AG04449 (cell line): ENCODE measurements around the gene VCP.
"Not testable (repeated sequence)": the region's sequence is repeated elsewhere in the genome, so short reads cannot be mapped to it uniquely, and the experiment has no call there.

Experiments used
- CTCF ChIA-PET: fragments of 350-600 bp; formaldehyde crosslinking; extraction: SDS; loops from one replicate; lab custom pipeline; 2021; ENCODE audit warnings: antibody characterized with exemption; lab: Yijun Ruan, JAX
- POLR2A ChIA-PET: fragments of 400-600, 350-600 bp; formaldehyde crosslinking; extraction: SDS; loops from one replicate; lab custom pipeline; 2020; ENCODE audit warnings: antibody characterized with exemption, inconsistent platforms; lab: Yijun Ruan, JAX
- DNase-seq: peaks from one replicate; pipeline ENCODE4 v3.0.0-alpha.2; 2010; ENCODE audit warnings: low read depth, low spot score
- H3K4me3 ChIP-seq: 2 replicates; pipeline ENCODE4 v1.5.1; 2011; ENCODE audit warnings: low read depth, mild to moderate bottlenecking, control low read depth, low read length
- TF ChIP-seq, protein P1 (sequence below): IDR thresholded peaks from one replicate; pipeline ENCODE4 v1.5.1; 2011; ENCODE audit warnings: mild to moderate bottlenecking, moderate library complexity, low read length, control low read depth, inconsistent platforms; ENCODE audit not compliant: insufficient read depth; ENCODE audit errors: missing control alignments

Gene VCP

DNA sequence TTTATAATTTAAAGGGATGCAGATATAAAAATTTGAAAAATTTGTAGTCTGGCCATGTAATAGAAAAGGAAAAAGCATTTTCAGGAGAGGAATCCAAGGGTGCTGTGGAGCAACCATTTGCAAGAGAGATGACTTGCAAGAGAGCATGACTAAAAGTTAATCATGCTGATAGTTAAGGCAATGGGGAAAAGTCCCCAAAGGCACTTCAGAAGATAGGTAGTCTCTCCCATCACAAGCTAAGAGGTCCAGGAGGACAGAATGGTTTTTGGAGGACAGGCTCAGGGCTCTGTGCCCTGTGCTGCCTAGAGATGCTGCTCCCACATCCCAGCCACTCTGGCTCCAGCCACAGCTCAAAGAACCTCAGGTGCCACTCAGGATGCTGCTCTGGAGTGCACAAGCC, 44.1 kb downstream of the VCP start:
- TF ChIP-seq, protein P1, sequence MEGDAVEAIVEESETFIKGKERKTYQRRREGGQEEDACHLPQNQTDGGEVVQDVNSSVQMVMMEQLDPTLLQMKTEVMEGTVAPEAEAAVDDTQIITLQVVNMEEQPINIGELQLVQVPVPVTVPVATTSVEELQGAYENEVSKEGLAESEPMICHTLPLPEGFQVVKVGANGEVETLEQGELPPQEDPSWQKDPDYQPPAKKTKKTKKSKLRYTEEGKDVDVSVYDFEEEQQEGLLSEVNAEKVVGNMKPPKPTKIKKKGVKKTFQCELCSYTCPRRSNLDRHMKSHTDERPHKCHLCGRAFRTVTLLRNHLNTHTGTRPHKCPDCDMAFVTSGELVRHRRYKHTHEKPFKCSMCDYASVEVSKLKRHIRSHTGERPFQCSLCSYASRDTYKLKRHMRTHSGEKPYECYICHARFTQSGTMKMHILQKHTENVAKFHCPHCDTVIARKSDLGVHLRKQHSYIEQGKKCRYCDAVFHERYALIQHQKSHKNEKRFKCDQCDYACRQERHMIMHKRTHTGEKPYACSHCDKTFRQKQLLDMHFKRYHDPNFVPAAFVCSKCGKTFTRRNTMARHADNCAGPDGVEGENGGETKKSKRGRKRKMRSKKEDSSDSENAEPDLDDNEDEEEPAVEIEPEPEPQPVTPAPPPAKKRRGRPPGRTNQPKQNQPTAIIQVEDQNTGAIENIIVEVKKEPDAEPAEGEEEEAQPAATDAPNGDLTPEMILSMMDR, result no peak
- no peak overlapping the region for H3K4me3 ChIP-seq
- DNase-seq, result no peak
- ChIA-PET CTCF (interaction anchor here (0.8 to 1.4 kb wide), 4 partner anchors 13 to 75 kb away, joined by 3 to 5 read pairs (median 4); a partner anchor contains a TSS), POLR2A (no interaction called here)

DNA sequence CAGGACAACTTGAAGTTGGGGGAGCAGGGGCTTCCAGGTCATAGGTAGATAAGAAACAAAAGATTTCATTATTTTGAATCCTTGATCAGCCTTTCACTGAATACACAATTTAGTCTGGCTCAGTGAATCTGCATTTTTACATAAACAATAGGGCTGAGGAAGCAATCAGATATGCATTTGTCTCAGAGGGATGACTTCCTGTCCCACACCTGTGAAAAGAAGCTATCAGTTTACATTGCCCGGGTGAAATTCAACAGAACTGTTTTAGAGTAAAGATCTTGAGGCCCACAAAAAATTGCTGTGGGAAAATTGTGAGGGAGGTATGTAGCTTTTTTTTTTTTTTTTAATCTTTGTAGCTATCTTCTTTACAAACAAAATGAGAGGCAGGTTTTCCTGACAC, 44.6 kb downstream of the VCP start:
- DNase-seq, result no peak

DNA sequence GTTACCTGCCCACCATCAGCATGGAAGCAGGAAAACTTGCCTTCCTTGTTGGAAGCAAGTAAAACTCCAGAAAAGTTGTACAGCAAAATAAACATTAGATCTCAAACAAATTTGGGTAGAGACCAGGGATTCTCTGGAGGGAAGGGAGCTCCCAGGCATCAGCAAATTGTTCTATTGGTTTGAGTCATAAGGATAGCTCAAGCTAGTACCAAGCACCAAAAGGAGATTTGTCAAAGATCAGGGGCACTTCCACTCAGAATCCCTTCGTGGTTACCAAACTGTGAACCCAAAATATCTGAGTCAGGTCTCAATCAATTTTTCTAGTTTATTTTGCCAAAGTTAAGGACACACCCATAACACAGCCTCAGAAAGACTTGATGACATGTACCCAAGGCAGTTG, 45.1 kb downstream of the VCP start:
- CTCF ChIA-PET, result interaction anchor here (0.8 to 1.4 kb wide), 4 partner anchors 8 to 33 kb away, joined by 3 to 5 read pairs (median 4); no protein-coding TSS in a partner anchor
- no peak overlapping the region for H3K4me3 ChIP-seq
- TF ChIP-seq, protein P1, result no peak
- POLR2A ChIA-PET, result no interaction called here
- no peak for DNase-seq

More for the DNA sequence above, 44.6 kb downstream of the VCP start:
- no peak overlapping the region for H3K4me3 ChIP-seq
- ChIA-PET POLR2A (no interaction called here), CTCF (interaction anchor here (0.8 to 1.4 kb wide), 4 partner anchors 8 to 23 kb away, joined by 3 to 5 read pairs (median 4); a partner anchor contains a TSS)
- TF ChIP-seq, protein P1, result no peak

DNA sequence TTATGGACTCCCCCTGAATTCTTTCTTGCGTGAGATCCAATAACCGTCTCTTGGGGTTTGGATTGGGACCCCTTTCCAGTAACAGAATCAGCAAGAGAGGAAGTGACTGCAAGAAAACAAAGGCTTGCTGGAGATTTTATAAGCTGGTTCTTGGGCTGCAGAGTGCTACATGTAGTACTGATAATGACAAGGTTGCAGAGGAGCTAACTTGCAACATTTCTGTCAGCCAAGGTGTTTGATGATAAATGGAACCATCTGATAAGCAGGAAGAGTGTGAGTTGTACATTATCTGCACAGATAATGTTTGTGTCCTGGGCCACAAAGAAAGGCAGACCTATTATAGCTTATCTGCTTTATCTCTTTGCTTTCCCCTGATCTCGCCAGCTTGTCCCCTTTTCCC, 45.8 kb downstream of the VCP start:
- TF ChIP-seq, protein P1, result no peak
- H3K4me3 ChIP-seq, result no peak overlapping the region
- CTCF ChIA-PET, result interaction anchor here (0.6 to 1.5 kb wide), 5 partner anchors 9 to 127 kb away, joined by 3 to 4 read pairs (median 3); no protein-coding TSS in a partner anchor
- DNase-seq, result no peak
- POLR2A ChIA-PET, result interaction anchor here (1.4 kb wide), 1 partner anchor 25 kb away, joined by 5 read pairs; no protein-coding TSS in a partner anchor

DNA sequence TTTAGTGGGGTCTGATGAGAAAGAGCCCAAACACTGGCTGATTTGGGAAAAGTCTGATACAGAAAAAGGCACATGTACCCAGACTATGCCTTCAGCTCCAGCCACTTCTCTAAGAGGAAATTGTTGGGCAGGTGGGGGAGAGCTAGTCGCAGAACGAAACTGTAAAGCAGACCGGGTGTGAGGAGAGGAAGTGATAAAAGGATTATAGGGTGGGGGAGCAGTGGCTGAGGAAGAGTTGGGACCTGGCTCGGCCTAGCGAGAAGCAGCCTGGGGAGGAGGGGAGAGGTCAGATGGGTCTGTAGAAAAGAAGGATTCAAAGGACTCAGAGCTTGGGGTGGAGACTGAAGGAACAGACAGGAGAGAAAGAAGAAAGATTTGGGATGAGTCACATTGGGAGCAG, 49.0 kb downstream of the VCP start:
- CTCF ChIA-PET, DNase-seq, POLR2A ChIA-PET, H3K4me3 ChIP-seq: not testable (repeated sequence)

DNA sequence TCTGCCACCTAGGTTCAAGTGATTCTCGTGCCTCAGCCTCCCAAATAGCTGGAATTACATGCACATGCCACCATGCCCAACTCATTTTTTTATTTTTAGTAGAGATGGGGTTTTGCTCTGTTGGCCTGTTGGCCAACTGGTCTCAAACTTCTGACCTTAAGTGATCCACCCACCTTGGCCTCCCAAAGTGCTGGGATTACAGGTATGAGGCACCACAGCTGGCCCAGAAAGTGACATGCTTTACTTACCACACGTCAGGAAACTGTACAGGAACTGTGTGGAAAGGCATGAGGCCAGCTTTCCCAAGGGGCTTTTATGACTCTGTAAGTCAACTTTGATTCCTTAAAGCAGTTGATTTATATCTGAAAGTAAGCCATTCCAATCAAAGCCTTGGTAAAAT, 57.9 kb downstream of the VCP start:
- no peak for DNase-seq
- ChIA-PET POLR2A (no interaction called here), CTCF (interaction anchor here (0.6 kb wide), 1 partner anchor 18 kb away, joined by 3 read pairs; no protein-coding TSS in a partner anchor)
- TF ChIP-seq, protein P1, result no peak
- no peak overlapping the region for H3K4me3 ChIP-seq
